Tibial artery (tissue), 4 donors: ENCODE results near the gene LAMTOR1.
"Not testable (repeated sequence)": the region's sequence is repeated elsewhere in the genome, so short reads cannot be mapped to it uniquely, and the experiment has no call there.

ENCODE experiments used
- DNase-seq, 2 donors: peaks; one replicate each; pipeline ENCODE4 v3.0.0-alpha.2; 2019
- H3K27ac ChIP-seq, 2 donors: fragments of 200-600 bp; sonication (generic) in 1 of 2; 1 replicate in 1 of 2; 2 replicates in 1 of 2; pipeline ENCODE4 v1.5.1; 2018 to 2019; ENCODE audit warnings: mild to moderate bottlenecking in 1 of 2
- H3K27me3 ChIP-seq, 2 donors: fragments of 200-600 bp; sonication (generic) in 1 of 2; one replicate each; pipeline versions ENCODE4 v1.5.1 to v1.6.0; 2016 to 2019
- H3K36me3 ChIP-seq, 3 donors: fragments of 200-600 bp; sonication (generic) in 2 of 3; one replicate each; pipeline ENCODE4 v1.5.1; 2016 to 2019; ENCODE audit warnings: mild to moderate bottlenecking in 2 of 3
- H3K4me1 ChIP-seq, 4 donors: fragments of 200-600 bp; sonication (generic) in 2 of 4; 1 replicate in 3 of 4; 2 replicates in 1 of 4; pipeline ENCODE4 v1.5.1; 2016 to 2019
- H3K4me3 ChIP-seq, 2 donors: fragments of 200-600 bp; sonication (generic) in 1 of 2; 1 replicate in 1 of 2; 2 replicates in 1 of 2; pipeline ENCODE4 v1.5.1; 2018 to 2019; ENCODE audit warnings: mild to moderate bottlenecking in 2 of 2
- H3K9me3 ChIP-seq, 3 donors: fragments of 200-600 bp; sonication (generic) in 1 of 3; one replicate each; pipeline ENCODE4 v1.5.1; 2016 to 2019
- intact Hi-C: fragments of 100-400 bp; cut with DNase I; formaldehyde crosslinking; loops from one replicate; pipeline ENCODE4 v1.15.0; 2023; ENCODE audit warnings: low total_unique reads
- TF ChIP-seq, protein P1 (sequence below), 2 experiments: fragments of 200-600 bp in 1 of 2; fragments of 450-650 bp in 1 of 2; IDR thresholded peaks; one replicate each; pipeline ENCODE4 v1.5.1; 2017 to 2019; ENCODE audit warnings: antibody characterized with exemption in 2 of 2, mild to moderate bottlenecking in 1 of 2, moderate library complexity in 1 of 2

LAMTOR1 gene

DNA sequence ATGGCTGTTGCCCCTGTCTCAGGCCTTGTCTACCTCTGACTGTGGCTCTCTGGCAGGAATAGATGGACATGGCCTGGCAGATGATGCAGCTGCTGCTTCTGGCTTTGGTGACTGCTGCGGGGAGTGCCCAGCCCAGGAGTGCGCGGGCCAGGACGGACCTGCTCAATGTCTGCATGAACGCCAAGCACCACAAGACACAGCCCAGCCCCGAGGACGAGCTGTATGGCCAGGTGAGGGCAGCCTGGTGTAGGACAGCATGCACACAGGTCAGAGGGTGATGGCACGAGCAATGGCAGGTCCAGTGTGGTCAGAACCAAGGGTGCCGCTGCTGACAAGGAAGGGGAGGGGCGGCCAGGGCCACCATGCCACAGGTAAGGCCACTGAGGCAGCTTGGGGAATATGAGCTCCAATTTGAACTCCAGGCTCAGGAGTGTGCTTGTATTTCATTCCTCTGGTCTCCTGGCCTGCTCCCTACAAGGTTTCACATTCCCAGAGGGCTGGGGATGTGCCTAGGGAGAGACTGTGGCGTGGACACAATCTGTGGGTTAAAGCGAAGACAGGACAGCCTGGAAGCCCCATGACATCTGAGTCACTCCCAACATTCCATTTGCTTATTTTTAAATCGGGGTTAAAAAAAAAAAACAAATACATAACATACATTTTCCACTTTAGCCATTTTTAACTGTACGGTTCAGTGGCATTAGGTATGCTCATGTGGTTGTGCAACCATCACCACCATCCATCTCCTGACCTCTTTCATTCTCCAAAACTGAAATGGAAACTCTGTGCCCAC lies 33.0 kb upstream of the LAMTOR1 start:
- no peaks in the 10 kb centered on the region for H3K36me3 ChIP-seq
- TF ChIP-seq, protein P1, sequence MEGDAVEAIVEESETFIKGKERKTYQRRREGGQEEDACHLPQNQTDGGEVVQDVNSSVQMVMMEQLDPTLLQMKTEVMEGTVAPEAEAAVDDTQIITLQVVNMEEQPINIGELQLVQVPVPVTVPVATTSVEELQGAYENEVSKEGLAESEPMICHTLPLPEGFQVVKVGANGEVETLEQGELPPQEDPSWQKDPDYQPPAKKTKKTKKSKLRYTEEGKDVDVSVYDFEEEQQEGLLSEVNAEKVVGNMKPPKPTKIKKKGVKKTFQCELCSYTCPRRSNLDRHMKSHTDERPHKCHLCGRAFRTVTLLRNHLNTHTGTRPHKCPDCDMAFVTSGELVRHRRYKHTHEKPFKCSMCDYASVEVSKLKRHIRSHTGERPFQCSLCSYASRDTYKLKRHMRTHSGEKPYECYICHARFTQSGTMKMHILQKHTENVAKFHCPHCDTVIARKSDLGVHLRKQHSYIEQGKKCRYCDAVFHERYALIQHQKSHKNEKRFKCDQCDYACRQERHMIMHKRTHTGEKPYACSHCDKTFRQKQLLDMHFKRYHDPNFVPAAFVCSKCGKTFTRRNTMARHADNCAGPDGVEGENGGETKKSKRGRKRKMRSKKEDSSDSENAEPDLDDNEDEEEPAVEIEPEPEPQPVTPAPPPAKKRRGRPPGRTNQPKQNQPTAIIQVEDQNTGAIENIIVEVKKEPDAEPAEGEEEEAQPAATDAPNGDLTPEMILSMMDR (IDR thresholded peaks at IDR 0.05) = no peak
- no peaks in the 10 kb centered on the region for H3K4me1 ChIP-seq
- intact Hi-C loops = no loop called here
- H3K4me3 ChIP-seq = no peak overlapping the region
- no peak overlapping the region for H3K27ac ChIP-seq
- H3K27me3 ChIP-seq = peaks cover 0 to 1% of the 10 kb centered on the region in 2 donors
- no peaks in the 10 kb centered on the region for H3K9me3 ChIP-seq
- DNase-seq = no peak

DNA sequence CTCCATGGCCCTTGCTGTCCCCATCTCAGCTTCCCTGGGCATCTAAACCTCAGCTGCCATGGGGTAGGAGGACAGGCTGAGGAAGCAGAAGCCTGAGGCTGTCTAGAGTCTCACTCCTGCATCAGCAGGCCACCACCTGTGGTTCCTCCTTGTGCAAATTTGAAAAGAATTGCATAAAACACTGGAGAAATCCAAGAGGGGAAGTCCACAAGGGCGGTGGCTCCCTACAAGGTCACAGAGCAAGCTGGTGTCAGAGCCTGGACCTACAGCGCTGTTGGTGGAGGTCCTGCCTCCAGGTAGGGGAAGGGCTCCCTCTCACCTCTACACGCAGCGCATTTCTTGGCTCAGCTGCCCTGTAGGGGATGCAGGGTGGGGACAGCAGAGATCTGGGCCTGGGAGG lies 32.4 kb upstream of the LAMTOR1 start, which contains the start of gene FOLR3:
Gene FOLR3 (plus strand): TSS at position 253 of the 400 bp plus-strand sequence. CDS start 228 bp downstream, outside the sequence.
- H3K27me3 ChIP-seq, H3K36me3 ChIP-seq, intact Hi-C loops, DNase-seq, H3K4me3 ChIP-seq, H3K9me3 ChIP-seq, H3K4me1 ChIP-seq, H3K27ac ChIP-seq: not testable (repeated sequence)

DNA sequence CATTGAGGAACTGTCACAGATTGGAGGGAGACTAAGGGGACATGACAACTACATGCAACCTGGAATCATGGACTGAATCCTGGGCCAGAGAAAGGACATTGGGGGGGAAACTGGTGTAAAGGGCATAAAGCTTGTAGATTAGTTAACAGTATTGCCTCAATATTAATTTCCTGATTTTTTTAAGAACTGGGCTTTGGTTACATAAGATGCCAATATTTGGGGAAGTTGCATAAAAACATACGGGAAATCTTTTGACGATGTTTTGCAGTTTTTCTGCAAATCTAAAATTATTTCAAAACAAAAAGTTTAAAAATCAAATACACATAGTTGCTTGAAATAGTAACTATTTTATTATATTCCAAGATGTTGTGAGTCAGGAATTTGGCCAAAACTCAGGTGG lies 29.5 kb upstream of the LAMTOR1 start:
- intact Hi-C loops = no loop called here
- Histone ChIP-seq H3K9me3 (no peaks in the 10 kb centered on the region), H3K27me3 (peaks cover 0 to 3% of the 10 kb centered on the region in 2 donors), H3K4me1 (no peaks in the 10 kb centered on the region), H3K36me3 (no peaks in the 10 kb centered on the region), H3K27ac (no peak overlapping the region), H3K4me3 (no peak overlapping the region)
- TF ChIP-seq, protein P1 (IDR thresholded peaks at IDR 0.05) = no peak
- DNase-seq = no peak

DNA sequence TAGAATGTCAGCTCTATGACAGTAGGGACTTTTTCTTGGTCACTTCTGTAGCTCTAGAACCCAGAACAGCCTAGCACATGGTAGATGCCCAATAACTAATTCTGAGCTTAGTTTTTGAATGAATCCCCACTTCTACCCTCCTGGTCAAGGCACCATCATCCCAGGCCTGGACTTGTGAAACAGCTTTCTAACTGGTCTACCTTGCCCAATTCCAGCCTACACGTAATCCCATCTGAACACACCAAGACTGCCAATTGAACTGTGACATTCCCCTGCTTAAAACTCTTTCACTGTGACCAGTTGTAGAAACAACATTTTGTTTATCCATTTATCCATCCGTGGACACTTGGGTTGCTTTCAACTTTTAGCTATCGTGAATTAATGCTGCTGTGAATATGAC lies 26.3 kb upstream of the LAMTOR1 start:
- no peak overlapping the region for H3K27ac ChIP-seq
- DNase-seq = no peak
- H3K36me3 ChIP-seq = no peaks in the 10 kb centered on the region
- intact Hi-C loops = no loop called here
- no peaks in the 10 kb centered on the region for H3K9me3 ChIP-seq
- H3K4me1 ChIP-seq = no peaks in the 10 kb centered on the region
- no peak overlapping the region for H3K4me3 ChIP-seq
- H3K27me3 ChIP-seq = peaks cover 0 to 3% of the 10 kb centered on the region in 2 donors
- TF ChIP-seq, protein P1 (IDR thresholded peaks at IDR 0.05) = no peak

DNA sequence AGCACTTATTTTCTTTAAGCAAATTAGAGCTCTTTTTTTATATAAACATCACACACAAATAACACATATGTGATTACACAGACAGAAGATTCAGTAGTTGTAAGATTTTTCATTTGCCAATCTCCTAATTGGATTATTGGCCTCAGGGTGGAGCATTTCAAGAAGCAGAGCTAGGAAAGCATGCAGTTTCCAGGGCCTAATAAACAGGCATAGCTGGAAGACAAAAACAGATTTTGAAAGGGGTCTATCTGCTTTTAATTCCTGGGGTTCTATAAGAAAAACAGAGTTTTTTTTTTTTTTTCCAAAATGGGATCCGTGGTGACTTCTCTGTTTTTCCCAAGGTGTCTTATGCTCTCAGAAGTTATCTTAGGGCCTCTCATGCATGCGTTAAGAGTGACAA lies 24.8 kb upstream of the LAMTOR1 start:
- H3K9me3 ChIP-seq = no peaks in the 10 kb centered on the region
- DNase-seq = no peak
- no peaks in the 10 kb centered on the region for H3K4me1 ChIP-seq
- intact Hi-C loops = no loop called here
- H3K36me3 ChIP-seq = no peaks in the 10 kb centered on the region
- no peak overlapping the region for H3K4me3 ChIP-seq
- H3K27me3 ChIP-seq = peaks cover 0 to 7% of the 10 kb centered on the region in 2 donors
- TF ChIP-seq, protein P1 (IDR thresholded peaks at IDR 0.05) = no peak
- no peak overlapping the region for H3K27ac ChIP-seq

DNA sequence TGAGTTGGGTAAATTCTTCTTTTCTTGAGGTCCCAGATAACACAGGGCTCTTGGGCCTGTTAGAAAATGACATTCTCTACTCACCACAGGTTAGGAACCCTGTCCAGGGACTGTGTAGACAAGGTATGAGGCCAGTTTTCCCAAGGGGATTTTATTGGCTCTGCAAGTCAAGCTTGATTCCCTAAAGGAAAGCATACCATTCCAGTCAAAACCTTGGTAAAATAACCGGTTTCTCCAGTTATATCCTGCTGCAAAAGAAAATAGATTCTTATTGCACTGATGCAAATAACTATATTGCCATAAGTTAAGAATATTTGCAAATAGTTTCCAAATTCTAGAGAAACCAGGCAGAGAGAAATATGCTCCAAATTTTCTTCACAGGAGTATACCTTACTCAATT lies 22.9 kb upstream of the LAMTOR1 start:
- Histone ChIP-seq H3K27ac (no peak overlapping the region), H3K36me3 (no peaks in the 10 kb centered on the region), H3K9me3 (no peaks in the 10 kb centered on the region), H3K27me3 (peaks cover 0 to 7% of the 10 kb centered on the region in 2 donors), H3K4me3 (no peak overlapping the region), H3K4me1 (no peaks in the 10 kb centered on the region)
- intact Hi-C loops = no loop called here
- TF ChIP-seq, protein P1 (IDR thresholded peaks at IDR 0.05) = no peak
- no peak for DNase-seq
